ENCODE data around the gene PPFIA2.

- TF ChIP-seq CTCF (IDR thresholded peaks at IDR 0.05) (no peak), POLR2AphosphoS5 (IDR thresholded peaks at IDR 0.05) (no peak)
Measured at GRCh38 chr12:81389550-81390099, 369.5 kb downstream of the PPFIA2 start.
